Activated T-helper 9 cell treated with anti-CD3 and anti-CD28 coated beads, Interleukin-2, amount 50 U/mL, for 16 hours (primary cell): Measurements from ENCODE around the gene CACNA1E.

Source experiments
- DNase-seq: peaks from one replicate; pipeline ENCODE4 v3.0.0-alpha.2; 2020; ENCODE audit warnings: low read depth

The CACNA1E gene

GRCh38 chr1:181483285-181484195, at the start of gene CACNA1E:
TSS of gene CACNA1E (plus strand) at chr1:181483517. CDS start at chr1:181483745, 228 bp downstream.
- no peak for DNase-seq

GRCh38 chr1:181433931-181434330, 49.4 kb upstream of the CACNA1E start:
- no peak for DNase-seq

GRCh38 chr1:181438013-181438412, 45.3 kb upstream of the CACNA1E start:
- DNase-seq, result no peak

GRCh38 chr1:181440510-181440909, 42.8 kb upstream of the CACNA1E start:
- DNase-seq, result no peak

- no peak for DNase-seq
Measured at GRCh38 chr1:181442181-181442525, 41.2 kb upstream of the CACNA1E start.

- DNase-seq, result no peak
Measured at GRCh38 chr1:181443231-181443853, 40.0 kb upstream of the CACNA1E start.

- DNase-seq, result no peak
Measured at GRCh38 chr1:181445436-181445835, 37.9 kb upstream of the CACNA1E start.

- no peak for DNase-seq
Measured at GRCh38 chr1:181448461-181448860, 34.9 kb upstream of the CACNA1E start.

GRCh38 chr1:181451661-181452230, 31.6 kb upstream of the CACNA1E start:
- DNase-seq, result no peak

GRCh38 chr1:181452746-181453145, 30.6 kb upstream of the CACNA1E start:
- no peak for DNase-seq

GRCh38 chr1:181453541-181454201, 29.6 kb upstream of the CACNA1E start:
- DNase-seq, result no peak

GRCh38 chr1:181456551-181456950, 26.8 kb upstream of the CACNA1E start:
- DNase-seq, result no peak

GRCh38 chr1:181458419-181458818, 24.9 kb upstream of the CACNA1E start:
- no peak for DNase-seq

- DNase-seq, result no peak
Measured at GRCh38 chr1:181459067-181459466, 24.2 kb upstream of the CACNA1E start.

- no peak for DNase-seq
Measured at GRCh38 chr1:181469829-181470228, 13.5 kb upstream of the CACNA1E start.

- no peak for DNase-seq
Measured at GRCh38 chr1:181475580-181475979, 7.7 kb upstream of the CACNA1E start.

GRCh38 chr1:181476581-181476980, 6.7 kb upstream of the CACNA1E start:
- DNase-seq, result no peak

GRCh38 chr1:181478306-181478705, 5.0 kb upstream of the CACNA1E start:
- DNase-seq, result no peak

- DNase-seq, result no peak
Measured at GRCh38 chr1:181479137-181479745, 4.1 kb upstream of the CACNA1E start.

- DNase-seq, result no peak
Measured at GRCh38 chr1:181482001-181482430, 1.3 kb upstream of the CACNA1E start.

GRCh38 chr1:181482521-181483284, 614 bp upstream of the CACNA1E start:
- DNase-seq, result no peak
